ENCODE results near the gene SH3PXD2A. TPM values are rescaled to one million over a fixed set of nuclear protein-coding genes. Genes with fewer than 3 reads are reported as not detected.

The SH3PXD2A gene
- total RNA-seq, 1 donor from 2014 or later: 2.3 TPM

DNA sequence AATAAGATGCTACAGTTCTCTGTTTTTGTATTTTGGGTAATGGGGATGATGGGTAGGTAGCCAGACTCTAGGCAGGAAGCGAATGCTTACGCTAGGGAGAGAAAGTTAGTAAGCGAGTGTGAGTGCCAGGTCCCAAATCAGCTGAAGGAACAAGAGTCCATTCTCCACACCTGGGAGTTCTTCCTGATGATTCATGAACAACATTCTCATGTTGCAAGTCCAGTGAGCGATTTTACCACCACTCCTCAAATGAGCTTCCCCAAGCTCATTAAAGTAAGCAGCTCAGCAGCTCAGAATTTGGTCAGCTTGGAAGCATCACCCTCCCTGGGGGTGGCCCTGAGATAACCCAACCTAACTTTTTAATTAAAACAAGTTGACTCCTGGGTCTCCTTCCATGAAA, 27.3 kb downstream of the SH3PXD2A start:
- Histone ChIP-seq H3K79me2 (ENCODE audit: low read depth) (no peaks in the 10 kb centered on the region), H3K27ac (no peak overlapping the region), H3K4me2 (no peak overlapping the region), H3K36me3 (no peaks in the 10 kb centered on the region), H3K4me3 (no peak overlapping the region), H3K4me1 (peaks cover 37% of the 10 kb centered on the region), H3K9ac (no peak overlapping the region), H4K20me1 (ENCODE audit: low read depth) (peaks cover 6% of the 10 kb centered on the region), H3K27me3 (peaks cover 5% of the 10 kb centered on the region), H2AFZ (replicated peaks) (no peak overlapping the region), H3K9me3 (ENCODE audit: low read depth) (peaks cover 7% of the 10 kb centered on the region), H3F3A (ENCODE audit: low read depth) (peaks cover 24% of the 10 kb centered on the region)
- H3K4me1 Mint-ChIP-seq: peaks cover 38% of the 10 kb centered on the region
- H3K4me3 Mint-ChIP-seq: no peak overlapping the region
- no peak for DNase-seq (ENCODE audit: low spot score)
- H3K27me3 Mint-ChIP-seq (ENCODE audit: insufficient read depth, low read depth): peaks cover 12% of the 10 kb centered on the region
- H3K27ac Mint-ChIP-seq: no peak overlapping the region
- TF ChIP-seq EZH2 (IDR thresholded peaks at IDR 0.05) (no peak), EZH2phosphoT487 (IDR thresholded peaks at IDR 0.05) (no peak)
- TF ChIP-seq, protein P1, sequence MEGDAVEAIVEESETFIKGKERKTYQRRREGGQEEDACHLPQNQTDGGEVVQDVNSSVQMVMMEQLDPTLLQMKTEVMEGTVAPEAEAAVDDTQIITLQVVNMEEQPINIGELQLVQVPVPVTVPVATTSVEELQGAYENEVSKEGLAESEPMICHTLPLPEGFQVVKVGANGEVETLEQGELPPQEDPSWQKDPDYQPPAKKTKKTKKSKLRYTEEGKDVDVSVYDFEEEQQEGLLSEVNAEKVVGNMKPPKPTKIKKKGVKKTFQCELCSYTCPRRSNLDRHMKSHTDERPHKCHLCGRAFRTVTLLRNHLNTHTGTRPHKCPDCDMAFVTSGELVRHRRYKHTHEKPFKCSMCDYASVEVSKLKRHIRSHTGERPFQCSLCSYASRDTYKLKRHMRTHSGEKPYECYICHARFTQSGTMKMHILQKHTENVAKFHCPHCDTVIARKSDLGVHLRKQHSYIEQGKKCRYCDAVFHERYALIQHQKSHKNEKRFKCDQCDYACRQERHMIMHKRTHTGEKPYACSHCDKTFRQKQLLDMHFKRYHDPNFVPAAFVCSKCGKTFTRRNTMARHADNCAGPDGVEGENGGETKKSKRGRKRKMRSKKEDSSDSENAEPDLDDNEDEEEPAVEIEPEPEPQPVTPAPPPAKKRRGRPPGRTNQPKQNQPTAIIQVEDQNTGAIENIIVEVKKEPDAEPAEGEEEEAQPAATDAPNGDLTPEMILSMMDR (IDR thresholded peaks at IDR 0.05): no peak
- H3K36me3 Mint-ChIP-seq: peaks cover 5% of the 10 kb centered on the region
- H3K9me3 Mint-ChIP-seq: peaks cover 2% of the 10 kb centered on the region

DNA sequence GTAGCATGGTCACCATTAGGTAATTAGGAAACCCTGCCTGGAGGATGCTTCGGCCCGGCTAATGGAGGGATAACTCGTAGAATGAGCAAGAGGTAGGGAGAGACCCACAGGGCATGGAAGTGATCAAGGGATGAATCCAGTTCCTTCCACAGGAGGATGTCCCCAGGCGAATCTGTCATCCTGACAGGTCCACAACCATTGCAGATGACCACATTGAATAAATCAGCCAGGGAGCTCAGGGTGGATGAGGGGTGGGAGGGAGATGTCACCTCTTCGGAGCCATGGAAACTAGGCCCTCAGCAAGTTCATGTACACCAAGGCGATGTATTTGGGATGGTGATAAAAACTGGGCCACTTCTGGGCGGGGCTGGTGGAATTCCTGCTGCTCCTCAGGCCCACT, 28.5 kb downstream of the SH3PXD2A start:
- Histone ChIP-seq H3K27ac (no peak overlapping the region), H2AFZ (replicated peaks) (no peak overlapping the region), H3K27me3 (peaks cover 5% of the 10 kb centered on the region), H3F3A (ENCODE audit: low read depth) (peaks cover 29% of the 10 kb centered on the region), H3K9ac (no peak overlapping the region), H3K79me2 (ENCODE audit: low read depth) (no peaks in the 10 kb centered on the region), H3K36me3 (no peaks in the 10 kb centered on the region), H3K4me1 (peaks cover 48% of the 10 kb centered on the region), H3K9me3 (ENCODE audit: low read depth) (no peaks in the 10 kb centered on the region), H4K20me1 (ENCODE audit: low read depth) (peaks cover 6% of the 10 kb centered on the region), H3K4me2 (no peak overlapping the region), H3K4me3 (no peak overlapping the region)
- Mint-ChIP-seq H3K9me3 (peaks cover under 1% of the 10 kb centered on the region), H3K27ac (no peak overlapping the region), H3K36me3 (peaks cover 5% of the 10 kb centered on the region), H3K4me1 (peaks cover 47% of the 10 kb centered on the region), H3K27me3 (ENCODE audit: insufficient read depth, low read depth) (peaks cover 12% of the 10 kb centered on the region), H3K4me3 (no peak overlapping the region)
- TF ChIP-seq EZH2 (IDR thresholded peaks at IDR 0.05) (no peak), EZH2phosphoT487 (IDR thresholded peaks at IDR 0.05) (no peak)
- TF ChIP-seq, protein P1 (IDR thresholded peaks at IDR 0.05): no peak
- DNase-seq (ENCODE audit: low spot score): no peak

DNA sequence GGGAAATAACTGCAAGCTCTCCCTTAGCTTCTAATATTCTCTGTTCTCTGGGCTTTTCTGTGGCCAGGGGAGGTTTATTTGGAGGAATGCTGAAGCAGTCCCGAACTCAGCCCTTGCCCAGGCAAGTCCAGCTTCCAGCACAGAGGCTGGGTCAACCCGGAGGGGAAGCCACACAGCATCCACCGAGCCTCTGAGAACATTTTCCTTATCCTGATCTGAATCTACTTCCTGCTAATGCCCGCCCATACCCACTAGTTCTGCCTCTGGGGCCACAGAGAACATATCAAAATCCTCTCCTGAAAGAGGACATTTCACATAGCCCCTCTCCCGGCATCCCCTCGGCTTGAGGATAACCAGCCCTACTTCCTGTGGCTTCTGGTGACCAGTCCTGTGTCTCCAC, 31.1 kb downstream of the SH3PXD2A start:
- Histone ChIP-seq H3K9me3 (ENCODE audit: low read depth) (no peaks in the 10 kb centered on the region), H3K4me3 (no peak overlapping the region), H3F3A (ENCODE audit: low read depth) (peaks cover 11% of the 10 kb centered on the region), H4K20me1 (ENCODE audit: low read depth) (peaks cover under 1% of the 10 kb centered on the region), H3K27me3 (peaks cover 5% of the 10 kb centered on the region), H2AFZ (replicated peaks) (no peak overlapping the region), H3K4me1 (peaks cover 46% of the 10 kb centered on the region), H3K4me2 (no peak overlapping the region), H3K36me3 (no peaks in the 10 kb centered on the region), H3K79me2 (ENCODE audit: low read depth) (no peaks in the 10 kb centered on the region), H3K27ac (no peak overlapping the region), H3K9ac (no peak overlapping the region)
- TF ChIP-seq EZH2phosphoT487 (IDR thresholded peaks at IDR 0.05) (no peak), EZH2 (IDR thresholded peaks at IDR 0.05) (no peak)
- TF ChIP-seq, protein P1 (IDR thresholded peaks at IDR 0.05): no peak
- H3K36me3 Mint-ChIP-seq: peaks cover 5% of the 10 kb centered on the region
- no peak for DNase-seq (ENCODE audit: low spot score)
- no peaks in the 10 kb centered on the region for H3K9me3 Mint-ChIP-seq
- no peak overlapping the region for H3K27ac Mint-ChIP-seq
- no peak overlapping the region for H3K4me3 Mint-ChIP-seq
- peaks cover 14% of the 10 kb centered on the region for H3K27me3 Mint-ChIP-seq (ENCODE audit: insufficient read depth, low read depth)
- peaks cover 57% of the 10 kb centered on the region for H3K4me1 Mint-ChIP-seq

Data from neural progenitor cell (in vitro differentiated cells).